Epidermal melanocyte (primary cell): ENCODE measurements around the gene SMIM38.

Experiments used
- DNase-seq: peaks from one replicate; pipeline ENCODE4 v3.0.0; 2011; ENCODE audit warnings: low spot score; ENCODE audit not compliant: insufficient read length

Gene SMIM38

DNA sequence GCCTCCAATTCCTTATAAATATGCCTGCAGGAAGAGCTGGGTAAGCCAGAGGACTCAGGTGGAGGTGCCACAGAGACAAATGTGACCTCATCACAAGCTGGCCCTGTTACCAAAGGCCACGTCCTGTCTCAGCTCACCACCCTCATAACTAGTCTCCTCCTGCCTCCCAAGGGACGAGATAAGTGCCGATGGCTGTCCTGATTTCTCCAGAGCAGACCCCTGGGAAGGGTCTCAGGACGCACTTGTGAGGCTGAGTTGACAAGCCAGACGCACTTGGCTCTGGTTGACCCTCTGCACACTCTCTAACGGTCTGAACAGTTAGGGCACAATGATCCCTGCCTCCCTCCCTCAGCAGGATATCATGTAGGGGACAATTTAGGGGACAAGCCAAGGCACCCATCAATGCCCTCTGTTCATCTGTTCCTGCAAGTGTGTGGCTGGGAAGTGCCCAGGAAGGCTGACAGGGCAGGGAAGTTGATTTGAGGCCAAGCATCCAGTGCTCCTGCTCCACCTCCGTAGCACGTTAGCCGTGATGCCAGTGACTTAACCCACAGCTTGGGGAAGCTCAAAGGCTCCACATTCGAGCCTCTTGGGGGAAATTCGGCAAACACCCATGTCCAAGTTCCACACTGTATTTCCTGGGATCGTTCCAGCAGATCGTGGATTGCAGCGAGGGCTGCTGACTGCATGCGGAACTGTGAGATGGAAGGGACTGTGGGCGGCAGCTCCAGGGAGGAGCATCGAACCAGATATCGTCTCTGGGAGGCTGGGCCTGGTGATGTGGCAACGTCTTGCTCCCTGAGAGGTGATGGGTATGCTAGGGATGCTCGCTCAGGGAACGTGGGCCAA, 2.8 kb downstream of the SMIM38 start:
- no peak for DNase-seq

DNA sequence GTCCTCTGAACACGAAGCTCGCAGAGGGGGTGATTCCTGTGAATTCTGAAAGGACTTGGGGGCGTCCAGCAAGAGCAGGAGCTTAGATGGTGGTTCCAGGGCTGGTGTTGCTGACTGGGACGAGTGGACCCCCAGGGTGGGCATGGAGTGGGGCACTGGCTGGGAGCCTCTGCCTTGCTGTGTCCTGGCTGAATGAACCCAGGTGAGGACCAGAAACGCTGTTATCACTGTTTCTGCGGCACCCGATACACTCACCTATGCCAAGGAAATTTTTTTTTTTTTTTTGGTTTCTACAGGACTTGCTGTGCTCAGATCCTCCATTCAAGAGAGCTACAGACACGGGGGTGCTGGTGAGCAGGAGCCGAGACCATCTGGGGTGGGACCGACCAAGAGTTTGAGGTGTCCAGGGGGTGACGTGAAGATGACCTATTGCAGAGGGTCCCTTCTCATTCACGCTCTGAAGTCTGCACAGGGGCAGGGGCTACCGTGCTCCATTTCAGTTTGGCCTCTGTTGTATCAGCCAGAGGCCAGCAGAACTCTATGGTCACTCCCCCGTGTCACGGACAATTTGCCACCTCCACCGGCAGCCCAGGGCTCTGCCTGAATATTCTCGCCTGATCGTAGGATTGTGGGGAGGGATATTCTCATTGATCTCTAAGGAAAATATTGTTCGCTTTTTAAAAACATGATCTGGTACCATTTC, 3.6 kb downstream of the SMIM38 start:
- DNase-seq = no peak

DNA sequence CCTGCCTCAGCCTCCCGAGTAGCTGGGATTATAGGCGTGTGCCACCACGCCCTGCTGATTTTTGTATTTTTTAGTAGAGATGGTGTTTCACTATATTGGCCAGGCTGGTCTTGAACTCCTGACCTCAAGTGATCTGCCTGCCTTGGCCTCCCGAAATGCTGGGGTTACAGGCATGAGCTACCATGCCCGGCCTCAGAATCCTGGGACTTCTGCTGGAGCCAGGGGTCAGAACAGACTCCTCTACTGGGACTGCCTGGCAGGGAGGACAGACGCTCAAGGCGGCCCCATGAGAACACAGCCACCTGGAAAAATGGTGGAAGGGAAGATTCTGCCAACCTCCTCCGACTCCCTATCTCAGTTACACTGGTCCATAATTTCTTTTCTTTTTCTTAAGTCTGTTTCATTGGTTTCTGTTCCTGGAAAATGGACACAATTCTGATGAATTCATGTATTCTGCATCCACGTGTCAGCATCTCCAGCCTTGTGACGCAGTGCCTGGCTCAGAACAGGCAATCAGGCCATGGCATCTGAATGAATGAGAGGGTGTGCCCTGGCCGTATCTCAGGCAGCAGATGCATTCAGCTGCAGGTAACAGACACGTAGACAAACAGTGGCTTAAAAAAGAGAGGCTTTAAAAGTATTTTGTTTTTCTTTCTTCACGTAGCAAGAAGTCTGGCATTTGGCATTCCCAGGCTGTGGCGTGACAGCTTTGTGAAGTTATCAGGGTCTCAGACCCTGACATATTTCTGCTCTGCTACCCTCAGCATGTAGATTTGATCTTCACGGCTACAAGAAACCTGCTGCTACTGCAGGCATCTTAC, 4.8 kb downstream of the SMIM38 start:
- DNase-seq = no peak

DNA sequence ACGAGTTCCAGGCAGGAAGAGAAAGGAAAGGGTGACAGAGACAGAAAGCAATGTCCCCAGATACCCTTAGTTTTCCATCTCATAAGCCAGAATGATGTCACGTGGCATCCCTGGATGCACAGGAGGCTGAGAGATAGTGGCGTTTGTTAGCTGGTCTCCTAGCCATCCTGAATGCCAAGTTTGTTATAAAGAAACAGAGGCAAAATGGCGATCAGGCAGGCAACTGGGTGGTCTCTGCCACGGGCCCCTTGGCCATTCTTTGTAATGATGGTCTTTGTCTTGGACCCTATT, 5.3 kb downstream of the SMIM38 start:
- DNase-seq = no peak

DNA sequence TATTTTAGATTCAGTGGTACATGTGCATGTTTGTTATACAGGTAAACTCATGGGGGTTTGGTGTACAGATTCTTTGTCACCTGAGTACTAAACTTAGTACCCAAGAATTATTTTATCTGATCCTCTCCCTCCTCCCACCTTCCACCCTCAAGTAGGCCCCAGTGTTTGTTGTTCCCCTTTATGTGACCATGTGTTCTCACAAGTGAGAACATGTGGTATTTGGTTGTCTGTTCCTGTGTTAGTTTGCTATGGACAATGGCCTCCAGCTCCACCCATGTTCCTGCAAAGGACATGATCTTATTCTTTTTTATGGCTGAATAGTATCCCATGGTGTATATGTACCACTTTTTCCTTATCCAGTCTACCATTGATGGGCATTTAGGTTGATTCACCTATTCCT, 6.8 kb downstream of the SMIM38 start:
- DNase-seq = no peak

DNA sequence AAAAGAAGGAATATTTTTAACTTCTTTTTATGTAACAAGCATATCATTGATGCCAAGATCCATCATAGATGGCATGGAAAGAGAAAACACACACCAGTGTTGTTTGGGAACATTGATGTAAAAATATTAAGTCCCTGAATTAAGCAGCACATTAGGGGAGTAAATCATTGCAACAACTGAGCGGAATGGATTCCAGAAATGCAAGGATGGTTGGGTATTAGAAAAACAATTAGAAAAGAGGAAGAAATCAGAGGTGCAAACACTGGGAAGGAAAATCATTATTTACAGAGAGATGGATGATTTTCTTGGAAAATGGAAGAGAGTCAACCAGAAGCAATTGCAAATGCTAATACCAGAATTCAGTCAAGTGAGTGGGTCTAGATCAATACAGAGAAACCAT, 8.1 kb downstream of the SMIM38 start:
- DNase-seq = no peak

DNA sequence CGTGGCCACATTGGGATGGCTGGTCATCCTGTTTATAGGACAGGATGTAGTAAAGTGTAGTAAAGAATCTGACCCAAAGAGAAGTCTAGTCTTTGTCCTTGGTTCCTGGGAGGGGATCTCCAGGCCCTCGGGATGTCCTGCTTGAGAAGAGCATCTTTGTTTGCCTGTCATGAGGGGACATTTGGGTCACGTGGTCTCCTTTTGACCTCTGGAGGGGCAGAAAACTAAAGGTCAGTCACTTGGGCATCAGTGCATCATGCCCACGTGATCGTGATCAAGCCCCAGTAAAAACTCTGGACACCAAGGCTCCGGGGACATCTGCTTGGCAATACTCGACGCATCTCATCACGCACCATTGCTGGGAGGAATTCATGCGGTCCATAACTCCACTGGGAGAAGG, 9.1 kb downstream of the SMIM38 start:
- DNase-seq = no peak

DNA sequence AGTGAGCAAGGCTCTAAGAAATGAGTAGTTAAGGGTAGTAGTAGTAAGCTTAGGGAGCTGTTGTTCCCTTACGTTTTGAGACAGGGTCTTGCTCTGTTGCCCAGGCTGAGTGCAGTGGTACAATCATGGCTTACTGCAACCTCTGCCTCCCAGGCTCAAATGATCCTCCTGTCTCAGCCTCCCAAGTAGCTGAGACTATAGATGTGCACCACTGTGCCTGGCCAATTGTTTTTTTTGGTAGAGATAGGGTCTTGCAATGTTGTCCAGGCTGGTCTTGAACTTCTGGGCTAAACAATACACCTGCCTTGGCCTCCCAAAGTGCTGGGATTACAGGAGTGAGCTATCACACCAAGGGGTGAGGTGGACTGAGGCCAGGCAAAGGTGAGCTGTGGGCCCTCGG, 10.0 kb downstream of the SMIM38 start:
- no peak for DNase-seq

DNA sequence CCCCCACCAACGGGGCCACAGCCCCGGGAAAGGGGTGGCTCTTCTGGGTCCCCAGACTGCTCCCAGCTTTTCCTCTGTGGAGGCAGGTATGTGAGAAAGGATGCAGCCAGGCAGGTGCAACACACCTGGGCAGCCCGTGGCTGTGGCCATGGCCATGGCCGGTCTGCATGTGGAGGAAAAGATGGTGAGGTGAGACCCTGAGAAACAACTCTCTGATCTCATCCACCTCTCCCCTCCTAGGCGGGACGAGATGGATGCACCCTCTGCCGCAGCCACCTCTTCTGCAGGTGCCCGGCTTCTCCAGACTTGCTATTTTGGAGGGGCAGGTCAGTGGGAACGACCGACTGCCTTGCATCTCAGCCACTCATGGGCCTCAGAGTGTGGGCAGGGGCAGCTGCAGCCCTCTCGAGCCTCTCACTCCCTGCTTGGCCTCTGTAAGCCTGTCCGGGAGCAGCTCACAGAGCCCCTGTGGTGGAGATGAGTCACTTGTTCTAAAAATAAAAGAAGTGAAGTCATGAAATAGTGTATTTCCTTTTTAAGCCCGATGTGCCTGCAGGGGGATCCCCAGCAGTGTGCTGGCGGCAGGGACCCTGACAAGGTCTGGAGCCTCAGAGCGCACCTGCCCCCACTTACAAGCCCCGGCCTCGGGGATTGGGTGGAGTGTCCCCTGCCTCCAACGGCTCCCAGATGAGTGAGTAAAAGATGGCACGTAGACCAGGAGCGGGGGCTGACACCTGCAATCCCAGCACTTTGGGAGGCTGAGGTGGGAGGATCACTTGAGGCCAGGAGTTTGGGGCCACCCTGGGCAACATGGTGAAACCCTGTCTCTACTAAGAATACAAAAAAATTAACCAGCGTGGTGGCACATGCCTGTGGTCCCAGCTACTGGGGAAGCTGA, 10.7 kb downstream of the SMIM38 start:
- DNase-seq = peak; percentile 56

DNA sequence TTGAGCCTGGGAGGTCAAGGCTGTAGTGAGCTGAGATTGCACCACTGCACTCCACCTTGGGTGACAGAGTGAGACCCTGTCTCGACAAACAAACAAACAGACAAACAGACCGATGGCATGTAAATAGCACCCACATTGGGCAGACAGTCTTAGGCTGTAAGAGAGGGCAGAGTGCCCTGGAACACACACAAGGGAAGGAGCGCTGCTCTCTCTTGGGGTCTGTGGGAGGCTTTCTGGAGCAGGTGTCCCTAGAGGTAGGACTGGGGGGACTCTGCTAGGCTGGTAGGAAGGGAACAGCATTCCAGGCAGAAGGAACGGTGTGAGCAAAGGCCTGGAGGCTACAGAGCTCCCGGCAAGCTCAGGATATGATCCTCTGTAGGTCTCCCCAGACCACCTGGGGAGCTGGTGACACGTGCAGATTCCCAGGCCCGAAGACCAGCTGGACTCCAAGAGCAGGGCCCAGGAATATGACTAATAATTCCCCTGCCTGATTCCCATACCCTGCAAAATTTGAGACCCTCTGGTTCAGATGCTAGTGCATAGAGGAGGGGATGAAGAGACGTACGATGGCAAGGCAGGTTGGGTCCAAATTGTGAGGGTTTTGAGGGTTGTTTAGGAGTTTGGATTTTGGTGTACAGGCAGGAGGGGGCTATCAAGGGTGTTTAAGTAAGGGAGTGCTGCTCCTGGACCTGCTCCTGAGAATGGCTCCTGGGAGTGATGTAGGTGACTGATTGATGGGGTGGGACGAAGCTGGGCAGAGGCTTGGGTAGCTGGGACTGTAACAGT, 11.6 kb downstream of the SMIM38 start:
- DNase-seq = no peak

DNA sequence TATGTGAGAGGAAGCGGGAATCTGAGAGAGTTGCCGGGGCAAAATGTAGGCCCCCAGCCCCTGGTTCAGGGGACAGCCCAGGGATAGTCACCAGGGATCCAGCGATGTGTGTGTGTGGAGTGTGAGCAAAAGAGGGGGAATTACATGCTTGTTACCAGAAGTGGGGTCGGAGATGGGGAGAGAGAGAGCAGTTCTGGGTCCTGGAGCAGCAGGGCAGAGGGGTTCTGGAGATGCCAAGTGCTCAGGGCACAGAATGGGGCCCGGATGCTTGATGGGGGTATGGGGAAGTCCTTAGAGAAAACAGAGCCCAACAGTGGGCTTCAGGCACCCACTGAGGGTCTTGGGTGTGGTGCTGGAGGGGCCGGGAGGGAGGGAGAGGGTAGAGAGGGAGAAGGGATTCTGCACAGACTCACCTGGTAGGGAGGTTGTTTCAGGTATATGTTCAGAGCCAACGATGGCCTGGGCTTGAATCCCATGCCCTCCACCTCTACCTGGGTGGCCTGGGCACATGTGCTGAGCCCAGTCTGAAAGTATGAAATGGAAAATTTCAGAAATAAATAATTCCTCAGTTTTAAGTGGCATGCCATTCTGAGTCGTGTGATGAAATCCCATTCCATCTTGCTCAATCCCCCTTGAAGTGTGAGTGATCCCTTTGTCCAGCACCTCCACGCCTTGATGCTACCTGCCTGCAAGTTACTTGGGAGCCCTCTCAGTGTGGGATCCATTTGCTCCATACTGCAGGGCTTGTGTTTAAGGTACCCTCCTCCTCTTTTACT, 12.4 kb downstream of the SMIM38 start:
- no peak for DNase-seq

DNA sequence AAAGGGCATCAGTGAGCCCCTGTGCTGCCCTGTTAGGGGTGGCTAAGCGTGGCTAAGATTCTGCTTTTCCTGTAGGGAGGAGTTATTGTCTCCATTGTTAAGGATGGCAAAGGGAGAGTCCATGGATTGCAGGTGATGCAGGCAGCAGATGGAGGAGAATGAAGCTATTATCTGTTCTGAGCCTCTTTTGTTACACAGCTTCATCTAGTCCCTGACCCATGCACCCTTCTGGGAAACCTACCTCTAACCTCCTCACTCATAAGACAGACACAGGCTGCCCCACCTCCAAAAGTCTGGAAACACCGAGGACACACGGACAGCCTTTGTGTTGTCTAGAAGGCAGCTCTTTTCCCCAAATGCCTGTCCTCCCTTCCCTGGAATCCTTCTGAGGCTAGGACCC, 13.7 kb downstream of the SMIM38 start:
- no peak for DNase-seq

DNA sequence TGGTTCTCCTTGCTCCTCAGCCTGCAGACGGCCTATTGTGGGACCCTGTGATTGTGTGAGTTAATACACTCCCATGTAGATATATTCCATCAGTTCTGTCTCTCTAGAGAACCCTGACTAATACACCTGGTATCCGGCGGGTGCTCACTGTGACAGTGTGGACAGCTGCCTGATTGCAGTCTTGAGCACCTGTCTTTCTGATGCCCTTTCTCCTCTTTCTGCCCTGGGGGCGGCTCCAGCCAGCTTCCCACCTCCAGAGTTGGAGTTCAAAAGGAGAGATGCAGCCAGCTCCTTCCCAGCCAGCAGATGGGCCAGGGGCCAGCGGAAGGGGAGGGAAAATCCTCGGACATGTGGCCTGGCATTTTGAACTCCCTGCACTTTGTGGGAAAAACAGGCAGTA, 15.0 kb downstream of the SMIM38 start:
- no peak for DNase-seq

DNA sequence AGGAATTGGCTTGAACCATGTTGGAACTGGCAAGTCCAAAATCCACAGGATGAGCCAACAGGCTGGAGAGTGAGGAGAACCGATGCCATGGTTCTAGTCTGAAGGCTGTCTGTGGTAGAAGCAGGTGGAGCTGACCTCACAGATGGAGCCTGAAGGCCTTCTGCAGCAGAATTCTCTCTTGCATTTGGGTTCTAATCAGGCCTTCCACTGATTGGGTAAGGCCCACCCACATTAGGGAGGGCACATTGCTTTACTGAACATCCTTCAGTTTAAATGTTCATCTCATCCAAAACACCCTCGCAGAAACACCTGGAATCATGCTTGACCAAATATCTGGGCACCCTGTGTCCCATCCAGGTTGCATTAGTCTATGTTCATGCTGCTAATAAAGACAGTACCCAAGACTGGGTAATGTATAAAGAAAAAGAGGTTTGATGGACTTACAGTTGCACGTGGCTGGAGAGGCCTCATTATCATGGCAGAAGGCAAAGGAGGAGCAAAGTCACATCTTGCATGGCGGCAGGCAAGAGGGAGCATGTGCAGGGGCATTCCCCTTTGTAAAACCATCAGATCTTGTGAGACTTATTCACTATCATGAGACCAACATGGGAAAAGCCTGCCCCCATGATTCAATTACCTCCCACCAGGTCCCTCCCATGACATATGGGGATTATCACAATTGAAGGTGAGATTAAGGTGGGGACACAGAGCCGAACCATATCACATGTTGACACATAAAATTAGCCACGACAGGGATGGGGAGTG, 15.9 kb downstream of the SMIM38 start:
- no peak for DNase-seq

DNA sequence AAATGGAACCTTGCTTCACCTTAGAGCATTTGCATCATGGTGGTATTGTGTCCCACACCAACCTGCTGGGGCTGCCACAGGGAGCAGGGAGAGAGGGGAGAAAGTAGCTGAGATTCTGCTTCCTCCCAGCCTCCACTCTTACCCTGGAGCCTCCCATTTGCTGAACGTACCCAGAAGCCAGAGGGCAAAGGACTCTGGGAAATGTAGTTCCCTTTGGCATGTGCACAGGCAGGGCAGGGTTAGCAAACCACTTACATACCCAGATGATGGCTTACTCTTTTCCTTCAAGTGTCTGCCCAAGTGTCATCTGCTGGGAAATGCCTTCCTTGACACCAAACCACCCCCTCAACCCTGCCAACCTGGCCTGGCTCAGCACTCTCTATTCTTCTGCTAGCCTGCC, 16.9 kb downstream of the SMIM38 start:
- DNase-seq = no peak

DNA sequence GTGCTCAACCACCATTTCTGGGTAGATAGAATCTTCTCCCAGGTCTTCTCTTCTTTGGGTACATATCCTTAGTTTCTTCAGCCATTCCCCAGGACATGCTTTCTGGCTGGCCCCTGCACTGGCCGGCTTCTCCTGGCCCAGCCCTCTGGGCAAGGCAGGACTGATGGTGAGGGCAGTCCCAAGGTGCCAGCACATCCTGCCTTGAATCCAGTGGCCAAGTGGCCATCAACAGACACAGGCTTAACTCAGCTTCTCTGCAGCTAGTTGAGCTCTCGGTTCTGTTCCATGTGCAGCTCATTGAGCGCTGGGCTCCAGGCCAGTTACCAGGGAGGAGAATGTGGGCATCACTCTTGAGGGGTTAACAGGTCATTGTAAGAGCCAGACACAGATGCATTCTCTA, 17.6 kb downstream of the SMIM38 start:
- DNase-seq = no peak

DNA sequence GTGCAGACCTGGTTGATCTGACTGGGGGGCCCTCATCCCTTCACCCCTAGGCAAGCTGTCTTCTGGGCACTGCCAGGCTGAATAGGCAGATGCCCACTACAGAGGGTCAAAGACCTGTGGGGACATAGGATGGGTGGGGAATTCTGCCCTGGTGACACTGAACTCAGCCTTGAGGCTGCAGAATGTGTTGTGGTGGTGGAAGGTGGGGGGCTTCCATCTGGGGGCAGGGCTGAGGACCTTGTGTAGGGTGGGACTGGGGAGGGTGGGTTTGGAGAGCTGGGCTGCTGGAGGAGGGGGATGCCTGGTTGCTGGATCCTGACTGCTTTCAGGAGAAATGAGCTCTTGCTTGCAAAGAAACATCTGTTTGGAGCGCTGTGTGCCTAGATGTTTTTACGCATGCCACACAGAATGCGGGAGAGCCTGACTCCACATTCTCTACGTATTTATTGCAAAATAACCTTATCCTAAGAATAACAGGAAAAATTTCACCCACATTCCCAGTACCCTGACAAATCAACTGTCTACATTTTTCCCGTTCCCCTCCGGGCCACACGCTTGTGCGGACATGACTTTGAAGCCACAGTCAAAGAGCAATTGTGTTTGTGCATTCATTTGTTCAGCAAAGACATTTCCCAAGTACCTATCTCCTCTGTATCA, 18.3 kb downstream of the SMIM38 start:
- peak; percentile 43 for DNase-seq

DNA sequence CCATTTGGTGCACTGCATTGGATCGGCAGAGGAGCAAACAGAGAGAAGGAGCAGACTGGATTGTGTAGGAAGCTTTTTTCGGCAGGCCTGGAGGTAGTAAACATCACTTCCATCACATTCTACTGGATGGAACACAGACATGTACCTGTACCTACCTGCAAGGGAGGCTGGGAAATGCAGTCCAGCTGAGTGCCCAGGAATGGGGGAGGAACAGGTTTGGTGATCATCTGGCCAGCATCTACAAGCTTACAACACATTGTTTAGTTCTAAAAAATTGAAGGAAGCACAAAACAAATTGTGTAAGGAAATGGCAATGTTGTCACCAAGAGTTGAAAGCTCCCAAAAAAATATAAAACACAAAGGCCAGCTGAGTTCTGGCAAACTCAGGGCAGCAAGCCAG, 19.1 kb downstream of the SMIM38 start:
- DNase-seq = no peak
